Measurements from ENCODE around the gene NAA50. TPM values are rescaled to one million over a fixed set of nuclear protein-coding genes. Genes with fewer than 3 reads are reported as not detected.

The NAA50 gene
- total RNA-seq, 1 donor from 2014 or later, result 90.1 TPM

DNA sequence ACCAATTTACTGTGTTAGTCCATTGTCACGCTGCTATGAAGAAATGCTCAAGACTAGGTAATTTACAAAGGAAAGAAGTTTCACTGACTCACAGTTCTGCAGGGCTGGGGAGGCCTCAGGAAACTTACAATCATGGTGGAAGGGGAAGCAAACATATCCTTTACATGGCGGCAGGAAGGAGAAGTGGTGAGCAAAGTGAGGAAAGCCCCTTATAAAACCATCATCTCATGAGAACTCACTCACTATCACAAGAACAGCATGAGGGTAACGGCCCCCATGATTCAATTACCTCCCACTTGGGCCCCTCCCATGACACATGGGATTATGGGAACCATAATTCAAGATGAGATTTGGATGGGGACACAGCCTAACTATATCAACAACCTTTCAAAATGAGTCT lies 69.8 kb downstream of the NAA50 start:
- DNase-seq (ENCODE audit: extremely low spot score in 2 of 2), result no peak
- intact Hi-C loops (cut with DNase I), result no loop called here
- Histone ChIP-seq H3K27ac (no peak overlapping the region), H3K4me1 (no peaks in the 10 kb centered on the region), H3K9me3 (no peaks in the 10 kb centered on the region), H3K27me3 (no peaks in the 10 kb centered on the region), H3K36me3 (peaks cover 0 to 21% of the 10 kb centered on the region in 2 donors), H3K4me3 (no peak overlapping the region)
- TF ChIP-seq, protein P1, sequence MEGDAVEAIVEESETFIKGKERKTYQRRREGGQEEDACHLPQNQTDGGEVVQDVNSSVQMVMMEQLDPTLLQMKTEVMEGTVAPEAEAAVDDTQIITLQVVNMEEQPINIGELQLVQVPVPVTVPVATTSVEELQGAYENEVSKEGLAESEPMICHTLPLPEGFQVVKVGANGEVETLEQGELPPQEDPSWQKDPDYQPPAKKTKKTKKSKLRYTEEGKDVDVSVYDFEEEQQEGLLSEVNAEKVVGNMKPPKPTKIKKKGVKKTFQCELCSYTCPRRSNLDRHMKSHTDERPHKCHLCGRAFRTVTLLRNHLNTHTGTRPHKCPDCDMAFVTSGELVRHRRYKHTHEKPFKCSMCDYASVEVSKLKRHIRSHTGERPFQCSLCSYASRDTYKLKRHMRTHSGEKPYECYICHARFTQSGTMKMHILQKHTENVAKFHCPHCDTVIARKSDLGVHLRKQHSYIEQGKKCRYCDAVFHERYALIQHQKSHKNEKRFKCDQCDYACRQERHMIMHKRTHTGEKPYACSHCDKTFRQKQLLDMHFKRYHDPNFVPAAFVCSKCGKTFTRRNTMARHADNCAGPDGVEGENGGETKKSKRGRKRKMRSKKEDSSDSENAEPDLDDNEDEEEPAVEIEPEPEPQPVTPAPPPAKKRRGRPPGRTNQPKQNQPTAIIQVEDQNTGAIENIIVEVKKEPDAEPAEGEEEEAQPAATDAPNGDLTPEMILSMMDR (IDR thresholded peaks at IDR 0.05), result no peak
- TF ChIP-seq POLR2AphosphoS5 (IDR thresholded peaks at IDR 0.05; ENCODE audit: insufficient read depth in 1 of 2, low read depth in 1 of 2) (no peak), POLR2A (IDR thresholded peaks at IDR 0.05) (no peak)

DNA sequence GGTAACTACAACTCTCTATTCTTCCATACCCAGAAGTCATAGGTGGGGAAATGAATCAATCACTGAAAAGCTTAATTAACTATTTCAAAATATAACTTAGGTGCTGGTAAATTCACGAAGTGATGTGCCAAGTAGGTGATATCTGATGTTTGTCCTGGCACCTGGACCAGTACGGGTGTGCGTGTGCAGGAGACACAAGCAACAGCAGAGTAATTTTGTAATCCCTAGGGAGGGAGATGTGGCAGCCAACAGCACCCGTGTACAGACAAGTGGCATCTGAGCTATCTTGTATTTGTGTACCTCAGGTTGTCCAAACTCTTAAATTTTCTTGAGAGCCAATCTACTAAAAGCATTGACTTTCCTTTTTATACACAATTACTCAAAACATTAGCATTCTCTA lies 72.5 kb downstream of the NAA50 start:
- H3K36me3 ChIP-seq, result peaks cover 0 to 21% of the 10 kb centered on the region in 2 donors
- H3K9me3 ChIP-seq, result no peaks in the 10 kb centered on the region
- no peak for DNase-seq (ENCODE audit: extremely low spot score in 2 of 2)
- H3K27me3 ChIP-seq, result no peaks in the 10 kb centered on the region
- H3K4me3 ChIP-seq, result no peak overlapping the region
- no peak for TF ChIP-seq POLR2AphosphoS5 (IDR thresholded peaks at IDR 0.05; ENCODE audit: insufficient read depth in 1 of 2, low read depth in 1 of 2)
- TF ChIP-seq POLR2A (IDR thresholded peaks at IDR 0.05), result no peak
- TF ChIP-seq, protein P1 (IDR thresholded peaks at IDR 0.05), result no peak
- H3K27ac ChIP-seq, result no peak overlapping the region
- intact Hi-C loops (cut with DNase I), result no loop called here
- H3K4me1 ChIP-seq, result no peaks in the 10 kb centered on the region

DNA sequence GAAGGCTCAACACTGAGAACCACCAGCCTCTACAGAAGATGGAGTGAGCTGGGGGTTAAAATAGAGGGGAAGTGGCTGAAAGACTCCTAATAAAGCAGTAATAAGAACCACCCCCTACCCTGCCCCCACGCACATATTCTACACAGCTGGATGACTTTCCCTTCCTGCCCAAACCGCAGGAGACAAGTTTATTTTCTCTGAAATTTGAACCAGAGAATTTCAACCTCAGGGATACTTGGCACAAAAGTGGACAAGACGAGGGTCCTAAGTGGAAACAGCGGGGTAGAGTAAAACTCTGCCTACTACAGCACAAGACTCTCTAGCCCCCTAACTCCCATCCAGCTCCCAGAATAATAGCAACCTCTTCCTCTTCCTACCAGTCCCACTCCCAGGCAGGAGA lies 78.0 kb downstream of the NAA50 start:
- Histone ChIP-seq H3K27ac (no peak overlapping the region), H3K4me3 (no peak overlapping the region), H3K4me1 (no peaks in the 10 kb centered on the region), H3K36me3 (peaks cover 0 to 6% of the 10 kb centered on the region in 2 donors), H3K9me3 (no peaks in the 10 kb centered on the region), H3K27me3 (no peaks in the 10 kb centered on the region)
- intact Hi-C loops (cut with DNase I), result no loop called here
- DNase-seq (ENCODE audit: extremely low spot score in 2 of 2), result no peak
- TF ChIP-seq, protein P1 (IDR thresholded peaks at IDR 0.05), result no peak
- TF ChIP-seq POLR2A (IDR thresholded peaks at IDR 0.05) (no peak), POLR2AphosphoS5 (IDR thresholded peaks at IDR 0.05; ENCODE audit: insufficient read depth in 1 of 2, low read depth in 1 of 2) (no peak)

Other genes with a start within 250 kb of the NAA50 start
- gene SPICE1, start 231.1 kb downstream of the NAA50 start, total RNA-seq, result 26.8 TPM
- 44.0 TPM for gene SIDT1, start 213.7 kb downstream of the NAA50 start, total RNA-seq
- gene USF3, start 49.6 kb downstream of the NAA50 start, total RNA-seq, result 19.2 TPM
- 28.5 TPM for gene ATP6V1A, start 786 bp upstream of the NAA50 start, total RNA-seq
- 9.6 TPM for gene GRAMD1C, start 92.5 kb upstream of the NAA50 start, total RNA-seq
- 5.4 TPM for gene ZDHHC23, start 201.8 kb upstream of the NAA50 start, total RNA-seq

Measured in vagina (tissue), 2 donors.